Neural progenitor cell (in vitro differentiated cells): ENCODE results near the gene P4HA1.

ENCODE experiments used
- CTCF ChIP-seq: fragments of 200-600 bp; sonication (generic); IDR thresholded peaks from 2 replicates; pipeline ENCODE4 v1.5.1; 2017; ENCODE audit warnings: antibody characterized with exemption, mild to moderate bottlenecking
- EZH2 ChIP-seq: fragments of 200-600 bp; sonication (generic); IDR thresholded peaks from 2 replicates; pipeline ENCODE4 v1.6.1; 2017; ENCODE audit warnings: antibody characterized with exemption, mild to moderate bottlenecking, moderate library complexity
- EZH2phosphoT487 ChIP-seq: fragments of 200-600 bp; sonication (generic); IDR thresholded peaks from 2 replicates; pipeline ENCODE4 v1.6.1; 2017; ENCODE audit warnings: antibody characterized with exemption

- TF ChIP-seq CTCF = peak; percentile 73
- TF ChIP-seq EZH2 = no peak
- no peak for TF ChIP-seq EZH2phosphoT487
Observed at GRCh38 chr10:73096449-73097304, at the start of gene P4HA1.
